ENCODE data around the gene STKLD1.

DNA sequence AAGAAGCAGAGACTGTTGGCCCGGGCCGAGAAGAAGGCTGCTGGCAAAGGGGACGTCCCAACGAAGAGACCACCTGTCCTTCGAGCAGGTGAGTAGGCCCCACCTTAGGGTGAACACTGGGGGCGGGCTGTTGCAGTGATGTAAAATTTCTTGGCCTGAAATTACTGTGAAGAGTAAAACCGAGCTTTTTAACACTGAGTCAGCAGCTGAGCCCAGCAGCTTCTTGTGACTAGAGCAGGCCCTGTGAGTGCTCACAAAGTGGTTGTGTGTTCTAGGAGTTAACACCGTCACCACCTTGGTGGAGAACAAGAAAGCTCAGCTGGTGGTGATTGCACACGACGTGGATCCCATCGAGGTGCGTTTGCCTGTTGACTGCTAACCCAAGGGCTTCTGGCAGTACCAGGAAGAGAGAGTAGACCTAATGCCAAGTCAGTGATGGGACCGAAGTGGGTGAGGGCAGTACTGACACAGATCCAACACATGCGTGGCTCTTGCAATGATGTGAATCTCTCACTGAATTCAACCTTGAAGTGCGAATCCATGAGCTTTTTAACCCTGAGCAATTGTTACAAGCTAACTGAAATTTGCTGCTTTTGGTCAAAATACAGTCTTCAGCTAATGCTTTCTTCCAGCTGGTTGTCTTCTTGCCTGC lies 26.1 kb upstream of the STKLD1 start:
- TF ChIP-seq, protein P1, sequence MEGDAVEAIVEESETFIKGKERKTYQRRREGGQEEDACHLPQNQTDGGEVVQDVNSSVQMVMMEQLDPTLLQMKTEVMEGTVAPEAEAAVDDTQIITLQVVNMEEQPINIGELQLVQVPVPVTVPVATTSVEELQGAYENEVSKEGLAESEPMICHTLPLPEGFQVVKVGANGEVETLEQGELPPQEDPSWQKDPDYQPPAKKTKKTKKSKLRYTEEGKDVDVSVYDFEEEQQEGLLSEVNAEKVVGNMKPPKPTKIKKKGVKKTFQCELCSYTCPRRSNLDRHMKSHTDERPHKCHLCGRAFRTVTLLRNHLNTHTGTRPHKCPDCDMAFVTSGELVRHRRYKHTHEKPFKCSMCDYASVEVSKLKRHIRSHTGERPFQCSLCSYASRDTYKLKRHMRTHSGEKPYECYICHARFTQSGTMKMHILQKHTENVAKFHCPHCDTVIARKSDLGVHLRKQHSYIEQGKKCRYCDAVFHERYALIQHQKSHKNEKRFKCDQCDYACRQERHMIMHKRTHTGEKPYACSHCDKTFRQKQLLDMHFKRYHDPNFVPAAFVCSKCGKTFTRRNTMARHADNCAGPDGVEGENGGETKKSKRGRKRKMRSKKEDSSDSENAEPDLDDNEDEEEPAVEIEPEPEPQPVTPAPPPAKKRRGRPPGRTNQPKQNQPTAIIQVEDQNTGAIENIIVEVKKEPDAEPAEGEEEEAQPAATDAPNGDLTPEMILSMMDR (IDR thresholded peaks at IDR 0.05): no peak
- no peak for TF ChIP-seq POLR2A (IDR thresholded peaks at IDR 0.05)
